Astrocyte (in vitro differentiated cells and primary cell): ENCODE results near the gene EFCAB6. TPM values are rescaled to one million over a fixed set of nuclear protein-coding genes. Genes with fewer than 3 reads are reported as not detected.

Experiments used
- DNase-seq: peaks from one replicate; pipeline ENCODE4 v3.0.0-alpha.2; 2010; ENCODE audit warnings: low read depth
- FAIRE-seq: peaks from 2 replicates; lab custom pipeline; 2011; peaks lifted over from hg19 to GRCh38; lab: Jason Lieb, UNC
- H2AFZ ChIP-seq: 2 replicates; pipeline ENCODE4 v1.6.0; 2012; ENCODE audit warnings: low read depth, low read length, inconsistent platforms
- H3K27ac ChIP-seq: 2 replicates; pipeline ENCODE4 v1.5.1; 2011; ENCODE audit warnings: low read depth, low read length, inconsistent platforms
- H3K27me3 ChIP-seq: 2 replicates; pipeline ENCODE4 v1.6.0; 2011; ENCODE audit warnings: low read length, inconsistent platforms; ENCODE audit not compliant: insufficient read depth
- H3K36me3 ChIP-seq: 2 replicates; pipeline ENCODE4 v1.5.1; 2011; ENCODE audit warnings: low read length, inconsistent platforms; ENCODE audit not compliant: insufficient read depth
- H3K4me1 ChIP-seq: 2 replicates; pipeline ENCODE4 v1.5.1; 2011; ENCODE audit warnings: low read length, inconsistent platforms; ENCODE audit not compliant: insufficient read depth
- H3K4me2 ChIP-seq: 2 replicates; pipeline ENCODE4 v1.6.0; 2012; ENCODE audit warnings: low read length, inconsistent platforms
- H3K4me3 ChIP-seq: 2 replicates; pipeline ENCODE4 v1.5.1; 2011; ENCODE audit warnings: low read depth, mild to moderate bottlenecking, low read length, inconsistent platforms; ENCODE audit not compliant: insufficient read depth
- H3K79me2 ChIP-seq: 2 replicates; pipeline ENCODE4 v1.6.0; 2012; ENCODE audit warnings: mild to moderate bottlenecking, low read length, inconsistent platforms; ENCODE audit not compliant: insufficient read depth
- H3K9ac ChIP-seq: 2 replicates; pipeline ENCODE4 v1.6.0; 2012; ENCODE audit warnings: mild to moderate bottlenecking, low read length, inconsistent platforms
- H3K9me3 ChIP-seq: 2 replicates; pipeline ENCODE4 v1.5.1; 2012; ENCODE audit warnings: low read depth, mild to moderate bottlenecking, low read length, inconsistent platforms; ENCODE audit not compliant: insufficient read depth
- H4K20me1 ChIP-seq: 2 replicates; pipeline ENCODE4 v1.6.0; 2012; ENCODE audit warnings: low read length, inconsistent platforms; ENCODE audit not compliant: insufficient read depth
- H3K27ac Mint-ChIP-seq: one replicate; pipeline ENCODE4 v1.8.0; 2021; ENCODE audit warnings: mild to moderate bottlenecking, mixed read lengths; ENCODE audit not compliant: unreplicated experiment
- H3K27me3 Mint-ChIP-seq: one replicate; pipeline ENCODE4 v1.8.0; 2021; ENCODE audit warnings: low read depth, mixed read lengths; ENCODE audit not compliant: unreplicated experiment
- H3K36me3 Mint-ChIP-seq: one replicate; pipeline ENCODE4 v1.8.0; 2021; ENCODE audit warnings: low read depth, mixed read lengths; ENCODE audit not compliant: unreplicated experiment
- H3K4me1 Mint-ChIP-seq: one replicate; pipeline ENCODE4 v1.8.0; 2021; ENCODE audit warnings: low read depth, mixed read lengths; ENCODE audit not compliant: unreplicated experiment
- H3K4me3 Mint-ChIP-seq: one replicate; pipeline ENCODE4 v1.8.0; 2021; ENCODE audit warnings: mild to moderate bottlenecking, moderate library complexity, mixed read lengths; ENCODE audit not compliant: unreplicated experiment
- H3K9me3 Mint-ChIP-seq: one replicate; pipeline ENCODE4 v1.8.0; 2021; ENCODE audit warnings: mild to moderate bottlenecking, mixed read lengths; ENCODE audit not compliant: unreplicated experiment
- EZH2 ChIP-seq: IDR thresholded peaks from 2 replicates; pipeline ENCODE4 v1.6.1; 2012; ENCODE audit warnings: mild to moderate bottlenecking, low read length, inconsistent platforms; ENCODE audit not compliant: insufficient read depth
- total RNA-seq: library from RNA; stranded (reverse); gene quantifications from 2 replicates; pipeline ENCODE4 v1.2.1, GENCODE V29; 2021
- TF ChIP-seq, protein P1 (sequence below): IDR thresholded peaks from 2 replicates; pipeline ENCODE4 v1.5.1; 2011; ENCODE audit warnings: low read depth, mild to moderate bottlenecking, inconsistent platforms, low read length, moderate library complexity; ENCODE audit not compliant: insufficient read depth

Gene EFCAB6
- total RNA-seq, 1 donor from 2014 or later, result 1.2 TPM

DNA sequence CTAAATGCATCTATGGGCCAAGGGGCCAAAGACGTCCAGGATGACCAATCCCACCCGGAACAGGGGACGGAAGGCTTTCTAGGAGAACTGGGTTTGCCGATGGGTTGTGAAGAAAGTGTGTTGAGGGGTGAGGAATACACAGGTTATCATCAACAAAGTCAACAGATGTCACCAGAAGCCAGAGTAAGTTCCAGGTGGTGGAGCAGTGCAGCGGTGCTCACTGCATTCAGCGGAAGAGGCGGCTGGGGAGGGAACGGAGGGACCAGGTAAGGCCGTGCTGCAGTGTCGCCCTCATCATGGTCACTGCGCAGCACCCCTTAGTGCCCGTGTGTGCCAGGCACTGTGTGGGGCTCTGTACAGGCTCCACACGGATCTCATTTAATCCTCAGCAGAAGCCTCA is 176.0 kb downstream of the EFCAB6 start:
- Histone ChIP-seq H2AFZ (no peak overlapping the region), H3K4me3 (no peak overlapping the region), H3K9me3 (peaks cover 3% of the 10 kb centered on the region), H3K9ac (no peak overlapping the region), H3K36me3 (no peaks in the 10 kb centered on the region), H3K27me3 (no peaks in the 10 kb centered on the region), H3K27ac (no peak overlapping the region), H3K79me2 (no peaks in the 10 kb centered on the region), H3K4me1 (no peaks in the 10 kb centered on the region), H4K20me1 (no peaks in the 10 kb centered on the region), H3K4me2 (no peak overlapping the region)
- FAIRE-seq (no peak), DNase-seq (no peak)
- H3K36me3 Mint-ChIP-seq, result peaks cover 2% of the 10 kb centered on the region
- no peak overlapping the region for H3K4me3 Mint-ChIP-seq
- H3K9me3 Mint-ChIP-seq, result peaks cover 10% of the 10 kb centered on the region
- no peaks in the 10 kb centered on the region for H3K4me1 Mint-ChIP-seq
- TF ChIP-seq, protein P1, sequence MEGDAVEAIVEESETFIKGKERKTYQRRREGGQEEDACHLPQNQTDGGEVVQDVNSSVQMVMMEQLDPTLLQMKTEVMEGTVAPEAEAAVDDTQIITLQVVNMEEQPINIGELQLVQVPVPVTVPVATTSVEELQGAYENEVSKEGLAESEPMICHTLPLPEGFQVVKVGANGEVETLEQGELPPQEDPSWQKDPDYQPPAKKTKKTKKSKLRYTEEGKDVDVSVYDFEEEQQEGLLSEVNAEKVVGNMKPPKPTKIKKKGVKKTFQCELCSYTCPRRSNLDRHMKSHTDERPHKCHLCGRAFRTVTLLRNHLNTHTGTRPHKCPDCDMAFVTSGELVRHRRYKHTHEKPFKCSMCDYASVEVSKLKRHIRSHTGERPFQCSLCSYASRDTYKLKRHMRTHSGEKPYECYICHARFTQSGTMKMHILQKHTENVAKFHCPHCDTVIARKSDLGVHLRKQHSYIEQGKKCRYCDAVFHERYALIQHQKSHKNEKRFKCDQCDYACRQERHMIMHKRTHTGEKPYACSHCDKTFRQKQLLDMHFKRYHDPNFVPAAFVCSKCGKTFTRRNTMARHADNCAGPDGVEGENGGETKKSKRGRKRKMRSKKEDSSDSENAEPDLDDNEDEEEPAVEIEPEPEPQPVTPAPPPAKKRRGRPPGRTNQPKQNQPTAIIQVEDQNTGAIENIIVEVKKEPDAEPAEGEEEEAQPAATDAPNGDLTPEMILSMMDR, result no peak
- no peak for TF ChIP-seq EZH2
- H3K27me3 Mint-ChIP-seq, result peaks cover 20% of the 10 kb centered on the region
- H3K27ac Mint-ChIP-seq, result peak overlapping the region; percentile 16

DNA sequence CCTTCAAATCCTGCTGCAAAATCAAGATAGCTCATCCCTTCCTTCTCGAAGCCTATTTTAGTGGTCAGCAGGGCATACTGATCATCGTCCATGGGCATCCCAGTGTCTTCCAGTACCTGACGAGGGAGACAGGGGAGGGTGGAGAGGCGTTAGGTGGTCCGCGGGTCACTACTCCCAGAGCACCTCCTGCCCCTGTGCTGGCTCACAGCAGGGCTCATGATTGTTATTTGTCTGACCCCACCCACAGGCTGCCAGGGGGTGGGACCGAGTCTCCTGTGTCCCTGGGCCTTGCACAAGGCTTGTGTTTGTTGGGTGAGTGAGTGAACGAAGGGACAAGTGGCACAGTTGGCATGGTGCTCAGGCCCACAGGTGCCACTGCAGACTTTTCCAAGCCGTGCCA is 177.0 kb downstream of the EFCAB6 start:
- Histone ChIP-seq H4K20me1 (no peaks in the 10 kb centered on the region), H3K27ac (no peak overlapping the region), H3K4me1 (no peaks in the 10 kb centered on the region), H3K27me3 (no peaks in the 10 kb centered on the region), H3K4me2 (no peak overlapping the region), H2AFZ (no peak overlapping the region), H3K9ac (no peak overlapping the region), H3K36me3 (no peaks in the 10 kb centered on the region), H3K4me3 (no peak overlapping the region), H3K9me3 (no peaks in the 10 kb centered on the region), H3K79me2 (no peaks in the 10 kb centered on the region)
- FAIRE-seq (no peak), DNase-seq (no peak)
- peaks cover 10% of the 10 kb centered on the region for H3K9me3 Mint-ChIP-seq
- TF ChIP-seq, protein P1, result no peak
- no peak for TF ChIP-seq EZH2
- H3K27ac Mint-ChIP-seq, result no peak overlapping the region
- no peaks in the 10 kb centered on the region for H3K4me1 Mint-ChIP-seq
- peaks cover 3% of the 10 kb centered on the region for H3K36me3 Mint-ChIP-seq
- peaks cover 21% of the 10 kb centered on the region for H3K27me3 Mint-ChIP-seq
- no peak overlapping the region for H3K4me3 Mint-ChIP-seq

DNA sequence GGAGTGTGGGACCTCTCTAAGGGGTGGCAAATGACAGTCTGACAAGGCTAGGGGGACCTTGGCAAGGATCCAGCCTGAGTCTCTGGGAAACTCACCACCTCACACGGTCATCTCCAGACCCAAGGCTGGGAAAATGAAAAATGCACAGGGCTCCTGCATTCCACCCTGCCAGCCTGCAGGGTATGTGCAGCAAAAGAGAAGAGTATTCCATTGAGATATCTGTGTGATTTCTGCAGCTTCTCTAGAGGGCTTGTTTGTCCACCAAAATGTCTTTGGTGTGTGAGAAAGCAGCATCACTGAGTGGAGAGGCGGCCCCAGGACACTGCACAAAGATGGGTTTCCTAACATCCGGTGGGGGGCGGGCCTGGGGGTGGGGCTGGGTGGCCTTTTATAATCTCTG is 177.8 kb downstream of the EFCAB6 start:
- H2AFZ ChIP-seq, result no peak overlapping the region
- H3K9me3 ChIP-seq, result no peaks in the 10 kb centered on the region
- H3K4me3 ChIP-seq, result no peak overlapping the region
- Mint-ChIP-seq H3K27me3 (peaks cover 26% of the 10 kb centered on the region), H3K4me3 (no peak overlapping the region), H3K4me1 (no peaks in the 10 kb centered on the region), H3K36me3 (peaks cover 3% of the 10 kb centered on the region), H3K9me3 (peaks cover 5% of the 10 kb centered on the region), H3K27ac (no peak overlapping the region)
- no peak overlapping the region for H3K27ac ChIP-seq
- H3K9ac ChIP-seq, result no peak overlapping the region
- no peaks in the 10 kb centered on the region for H3K79me2 ChIP-seq
- H3K4me2 ChIP-seq, result no peak overlapping the region
- no peaks in the 10 kb centered on the region for H3K27me3 ChIP-seq
- FAIRE-seq (no peak), DNase-seq (no peak)
- no peaks in the 10 kb centered on the region for H3K36me3 ChIP-seq
- H3K4me1 ChIP-seq, result no peaks in the 10 kb centered on the region
- TF ChIP-seq, protein P1, result no peak
- no peak for TF ChIP-seq EZH2
- H4K20me1 ChIP-seq, result no peaks in the 10 kb centered on the region
